H9 (cell line): ENCODE measurements around the gene CSNK1A1. TPM values are rescaled to one million over a fixed set of nuclear protein-coding genes. Genes with fewer than 3 reads are reported as not detected.

Experiments used
- DNase-seq: peaks from one replicate; pipeline ENCODE4 v3.0.0-alpha.2; 2017
- H2AFZ ChIP-seq: one replicate; pipeline ENCODE4 v1.6.1; 2013; ENCODE audit warnings: mild to moderate bottlenecking, low read length, control low read depth, moderate library complexity
- H2AK5ac ChIP-seq: 2 replicates; pipeline ENCODE4 v1.6.1; 2013; ENCODE audit warnings: low read length, control low read depth, mixed read lengths; ENCODE audit not compliant: insufficient read length
- H2BK120ac ChIP-seq: one replicate; pipeline ENCODE4 v1.6.1; 2013; ENCODE audit warnings: low read depth, mild to moderate bottlenecking, low read length, control low read depth, inconsistent platforms; ENCODE audit not compliant: poor library complexity, severe bottlenecking
- H2BK12ac ChIP-seq: 2 replicates; pipeline ENCODE4 v1.6.1; 2013; ENCODE audit warnings: low read length, control low read depth, mixed read lengths, low read depth; ENCODE audit not compliant: insufficient read length
- H2BK15ac ChIP-seq: 2 replicates; pipeline ENCODE4 v1.6.1; 2013; ENCODE audit warnings: low read depth, low read length, control low read depth
- H2BK20ac ChIP-seq: one replicate; pipeline ENCODE4 v1.6.1; 2013; ENCODE audit warnings: low read depth, mild to moderate bottlenecking, low read length, control low read depth, inconsistent platforms; ENCODE audit not compliant: poor library complexity, severe bottlenecking
- H2BK5ac ChIP-seq: 2 replicates; pipeline ENCODE4 v1.6.1; 2013; ENCODE audit warnings: low read length, control low read depth, mixed read lengths; ENCODE audit not compliant: insufficient read length
- H3K14ac ChIP-seq: 2 replicates; pipeline ENCODE4 v1.6.1; 2013; ENCODE audit warnings: low read length, control low read depth; ENCODE audit not compliant: insufficient read depth
- H3K18ac ChIP-seq: 2 replicates; pipeline ENCODE4 v1.6.1; 2013; ENCODE audit warnings: low read depth, mild to moderate bottlenecking, mixed read lengths, low read length, control low read depth; ENCODE audit not compliant: insufficient read length
- H3K23ac ChIP-seq: 2 replicates; pipeline ENCODE4 v1.6.1; 2013; ENCODE audit warnings: low read length, control low read depth, mixed read lengths, low read depth; ENCODE audit not compliant: insufficient read length
- H3K23me2 ChIP-seq: 2 replicates; pipeline ENCODE4 v1.6.1; 2013; ENCODE audit warnings: low read depth, mild to moderate bottlenecking, mixed read lengths, low read length, control low read depth; ENCODE audit not compliant: insufficient read length, poor library complexity, severe bottlenecking
- H3K27ac ChIP-seq: 2 replicates; pipeline ENCODE4 v1.5.1; 2013; ENCODE audit warnings: low read length, control low read depth, mixed read lengths, low read depth; ENCODE audit not compliant: insufficient read length
- H3K27me3 ChIP-seq: 2 replicates; pipeline ENCODE4 v1.6.1; 2013; ENCODE audit warnings: low read length, control low read depth, inconsistent platforms; ENCODE audit not compliant: insufficient read depth
- H3K4ac ChIP-seq: 2 replicates; pipeline ENCODE4 v1.6.1; 2013; ENCODE audit warnings: low read depth, mild to moderate bottlenecking, control low read depth, inconsistent platforms, low read length, moderate library complexity
- H3K4me1 ChIP-seq: 2 replicates; pipeline ENCODE4 v1.6.1; 2013; ENCODE audit warnings: low read length, control low read depth, inconsistent platforms; ENCODE audit not compliant: insufficient read depth
- H3K4me2 ChIP-seq: 2 replicates; pipeline ENCODE4 v1.6.1; 2013; ENCODE audit warnings: low read length, control low read depth, mixed read lengths; ENCODE audit not compliant: insufficient read length, insufficient read depth
- H3K56ac ChIP-seq: 2 replicates; pipeline ENCODE4 v1.6.1; 2013; ENCODE audit warnings: low read depth, mild to moderate bottlenecking, mixed read lengths, low read length, control low read depth; ENCODE audit not compliant: insufficient read length
- H3K79me1 ChIP-seq: 2 replicates; pipeline ENCODE4 v1.6.1; 2013; ENCODE audit warnings: low read depth, mild to moderate bottlenecking, moderate library complexity, low read length, control low read depth, inconsistent platforms; ENCODE audit not compliant: insufficient read depth, poor library complexity, severe bottlenecking
- H3K79me2 ChIP-seq: 2 replicates; pipeline ENCODE4 v1.6.1; 2013; ENCODE audit warnings: low read length, control low read depth, inconsistent platforms; ENCODE audit not compliant: insufficient read depth
- H3K9ac ChIP-seq: 2 replicates; pipeline ENCODE4 v1.6.1; 2013; ENCODE audit warnings: low read length, control low read depth, mixed read lengths; ENCODE audit not compliant: insufficient read length; ENCODE audit errors: extremely low read depth
- H3K9me3 ChIP-seq: one replicate; pipeline ENCODE4 v1.6.1; 2013; ENCODE audit warnings: low read depth, low read length, inconsistent platforms; ENCODE audit not compliant: control insufficient read depth
- H3T11ph ChIP-seq: one replicate; pipeline ENCODE4 v1.6.1; 2013; ENCODE audit warnings: mild to moderate bottlenecking, low read length, control low read depth, inconsistent platforms
- H4K20me1 ChIP-seq: one replicate; pipeline ENCODE4 v1.6.1; 2013; ENCODE audit not compliant: control insufficient read depth, insufficient read length, insufficient read depth
- H4K5ac ChIP-seq: 2 replicates; pipeline ENCODE4 v1.6.1; 2013; ENCODE audit warnings: low read depth, mild to moderate bottlenecking, mixed read lengths, low read length, control low read depth; ENCODE audit not compliant: insufficient read length
- H4K8ac ChIP-seq: replicated peaks from 2 replicates; pipeline ENCODE4 v1.6.1; 2013; ENCODE audit warnings: low read length, control low read depth, mixed read lengths, low read depth; ENCODE audit not compliant: insufficient read length
- H4K91ac ChIP-seq: 2 replicates; pipeline ENCODE4 v1.6.1; 2013; ENCODE audit warnings: low read depth, mild to moderate bottlenecking, moderate library complexity, mixed read lengths, low read length, control low read depth; ENCODE audit not compliant: insufficient read length
- H3K27ac Mint-ChIP-seq, 3 experiments: 2 replicates in 2 of 3; 3 replicates in 1 of 3; pipeline ENCODE4 v1.8.0; 2020 to 2021; ENCODE audit warnings: mixed read lengths in 3 of 3, mild to moderate bottlenecking in 1 of 3, moderate library complexity in 1 of 3
- H3K27me3 Mint-ChIP-seq: 2 replicates; pipeline ENCODE4 v1.8.0; 2021; ENCODE audit warnings: low read depth, mild to moderate bottlenecking, moderate library complexity, mixed read lengths
- H3K36me3 Mint-ChIP-seq, 3 experiments: 2 replicates in 2 of 3; 3 replicates in 1 of 3; pipeline ENCODE4 v1.8.0; 2020 to 2021; ENCODE audit warnings: low read depth in 3 of 3, mixed read lengths in 3 of 3; ENCODE audit not compliant: insufficient read depth in 1 of 3
- H3K4me1 Mint-ChIP-seq, 2 experiments: 2 replicates each; pipeline ENCODE4 v1.8.0; 2020; ENCODE audit warnings: mixed read lengths in 2 of 2
- H3K4me3 Mint-ChIP-seq, 2 experiments: 2 replicates in 1 of 2; 3 replicates in 1 of 2; pipeline ENCODE4 v1.8.0; 2020 to 2021; ENCODE audit warnings: mild to moderate bottlenecking in 2 of 2, mixed read lengths in 2 of 2, moderate library complexity in 1 of 2
- H3K9me3 Mint-ChIP-seq, 2 experiments: 2 replicates in 1 of 2; 3 replicates in 1 of 2; pipeline ENCODE4 v1.8.0; 2020; ENCODE audit warnings: mild to moderate bottlenecking in 2 of 2, mixed read lengths in 2 of 2, moderate library complexity in 1 of 2
- CTCF ChIP-seq: fragments of 200-600 bp; sonication (generic); conservative IDR thresholded peaks from 3 replicates; pipeline ENCODE4 v1.8.0; 2021; ENCODE audit warnings: antibody characterized with exemption, mild to moderate bottlenecking
- WGBS: extraction: QIAGEN DNeasy Blood & Tissue Kit; methylation state at CpG from one replicate; pipeline ENCODE4 v1.1.7; 2013; ENCODE audit warnings: missing lambda C conversion rate, low lambda C conversion rate, mixed read lengths; ENCODE audit not compliant: insufficient read length; ENCODE audit errors: extremely low coverage; 5-methylcytosine and 5-hydroxymethylcytosine counted together
- total RNA-seq: library from RNA; stranded (reverse); gene quantifications from 2 replicates; pipeline ENCODE4 v1.2.1, GENCODE V29; 2021

Gene CSNK1A1
- total RNA-seq, 1 experiment from 2014 or later, result 310 TPM

GRCh38 chr5:149475777-149476176, 75.5 kb downstream of the CSNK1A1 start:
- Histone ChIP-seq H4K20me1 (no peaks in the 10 kb centered on the region), H2BK120ac (no peak overlapping the region)

More at GRCh38 chr5:149475777-149476176, 75.5 kb downstream of the CSNK1A1 start:
- Mint-ChIP-seq H3K9me3 (peaks cover 0 to 2% of the 10 kb centered on the region in 2 experiments; a peak in 1 of 5 replicates), H3K4me3 (no peak overlapping the region), H3K4me1 (peaks cover 4 to 12% of the 10 kb centered on the region in 2 experiments), H3K36me3 (no peaks in the 10 kb centered on the region; a peak in 1 of 7 replicates), H3K27ac (no peak overlapping the region; a peak in 1 of 7 replicates), H3K27me3 (no peaks in the 10 kb centered on the region)
- H3T11ph ChIP-seq, result no peak overlapping the region
- no peak overlapping the region for H3K4me2 ChIP-seq
- no CpG with 5 or more reads among the region's 3 CpGs for WGBS
- H2BK5ac ChIP-seq, result no peak overlapping the region
- H3K9ac ChIP-seq, result no peak overlapping the region
- no peak overlapping the region for H3K27ac ChIP-seq
- H3K79me2 ChIP-seq, result no peaks in the 10 kb centered on the region
- no peak overlapping the region for H2BK15ac ChIP-seq
- DNase-seq, result no peak
- H2AK5ac ChIP-seq, result no peak overlapping the region
- no peaks in the 10 kb centered on the region for H3K9me3 ChIP-seq
- H3K18ac ChIP-seq, result no peak overlapping the region
- H3K14ac ChIP-seq, result no peak overlapping the region
- H3K79me1 ChIP-seq, result no peaks in the 10 kb centered on the region
- TF ChIP-seq CTCF, result no peak
- no peak overlapping the region for H4K5ac ChIP-seq
- H3K4ac ChIP-seq, result no peak overlapping the region
- H3K56ac ChIP-seq, result no peak overlapping the region
- H3K4me1 ChIP-seq, result no peaks in the 10 kb centered on the region
- H4K91ac ChIP-seq, result no peak overlapping the region
- H4K8ac ChIP-seq, result no peak overlapping the region
- H2AFZ ChIP-seq, result no peak overlapping the region
- H2BK12ac ChIP-seq, result no peak overlapping the region
- H3K27me3 ChIP-seq, result no peaks in the 10 kb centered on the region
- H3K23ac ChIP-seq, result no peak overlapping the region
- H2BK20ac ChIP-seq, result no peak overlapping the region
- H3K23me2 ChIP-seq, result no peaks in the 10 kb centered on the region
